Keratinocyte (primary cell): ENCODE measurements around the gene LRP1B. TPM values are rescaled to one million over a fixed set of nuclear protein-coding genes. Genes with fewer than 3 reads are reported as not detected.

Experiments
- DNase-seq: peaks from one replicate; pipeline ENCODE4 v3.0.0-alpha.2; 2011; ENCODE audit warnings: low read depth, missing footprints, low spot score
- FAIRE-seq: peaks from 2 replicates; lab custom pipeline; 2011; peaks lifted over from hg19 to GRCh38; lab: Jason Lieb, UNC
- H2AFZ ChIP-seq: 2 replicates; pipeline ENCODE4 v1.6.0; 2012; ENCODE audit warnings: low read length, control low read depth, inconsistent platforms; ENCODE audit not compliant: control insufficient read depth
- H3K27ac ChIP-seq: 2 replicates; pipeline ENCODE4 v1.5.1; 2011; ENCODE audit warnings: low read length; ENCODE audit not compliant: control insufficient read depth, insufficient read depth
- H3K27me3 ChIP-seq: 3 replicates; pipeline ENCODE4 v1.6.0; 2011; ENCODE audit warnings: low read length; ENCODE audit not compliant: control insufficient read depth, insufficient read depth; ENCODE audit errors: extremely low read depth
- H3K36me3 ChIP-seq, 2 experiments: 2 replicates in 1 of 2; 3 replicates in 1 of 2; pipeline ENCODE4 v1.5.1; 2011; ENCODE audit warnings: low read length in 2 of 2, mild to moderate bottlenecking in 1 of 2; ENCODE audit not compliant: control insufficient read depth in 2 of 2, insufficient read depth in 2 of 2; ENCODE audit errors: extremely low read depth in 1 of 2
- H3K4me1 ChIP-seq: 3 replicates; pipeline ENCODE4 v1.5.1; 2011; ENCODE audit warnings: low read length; ENCODE audit not compliant: control insufficient read depth, insufficient read depth; ENCODE audit errors: extremely low read depth
- H3K4me2 ChIP-seq: 3 replicates; pipeline ENCODE4 v1.6.0; 2011; ENCODE audit warnings: low read depth, low read length; ENCODE audit not compliant: control insufficient read depth, insufficient read depth; ENCODE audit errors: extremely low read depth
- H3K4me3 ChIP-seq, 3 experiments: fragments of 200-600 bp in 1 of 3; sonication (generic) in 1 of 3; 2 replicates in 2 of 3; 3 replicates in 1 of 3; pipeline ENCODE4 v1.5.1; 2011 to 2016; ENCODE audit warnings: low read length in 3 of 3, mild to moderate bottlenecking in 3 of 3, control low read depth in 2 of 3, inconsistent platforms in 1 of 3, low read depth in 1 of 3, mixed read lengths in 1 of 3, mixed run types in 1 of 3, moderate library complexity in 1 of 3; ENCODE audit not compliant: control insufficient read depth in 2 of 3, insufficient read depth in 2 of 3; ENCODE audit errors: extremely low read depth in 1 of 3
- H3K79me2 ChIP-seq: 2 replicates; pipeline ENCODE4 v1.6.0; 2012; ENCODE audit warnings: low read length; ENCODE audit not compliant: control insufficient read depth, insufficient read depth
- H3K9ac ChIP-seq: 3 replicates; pipeline ENCODE4 v1.6.0; 2011; ENCODE audit warnings: low read length; ENCODE audit not compliant: control insufficient read depth, insufficient read depth; ENCODE audit errors: extremely low read depth
- H3K9me1 ChIP-seq: 3 replicates; pipeline ENCODE4 v1.6.0; 2011; ENCODE audit warnings: low read length; ENCODE audit not compliant: control insufficient read depth, insufficient read depth; ENCODE audit errors: extremely low read depth
- H3K9me3 ChIP-seq: 2 replicates; pipeline ENCODE4 v1.5.1; 2012; ENCODE audit warnings: low read depth, low read length; ENCODE audit not compliant: control insufficient read depth
- H4K20me1 ChIP-seq: 3 replicates; pipeline ENCODE4 v1.6.0; 2011; ENCODE audit warnings: low read length; ENCODE audit not compliant: control insufficient read depth, insufficient read depth; ENCODE audit errors: extremely low read depth
- EZH2 ChIP-seq: IDR thresholded peaks from one replicate; pipeline ENCODE4 v1.6.1; 2012; ENCODE audit warnings: inconsistent platforms, mild to moderate bottlenecking, low read length, moderate library complexity
- dilution Hi-C: fragments of 300-500 bp; cut with MboI; formaldehyde crosslinking; loops from one replicate; pipeline ENCODE4 v1.7.0; 2020; ENCODE audit warnings: low sequenced_read_pairs; ENCODE audit not compliant: extremely low pct_ligation_motif_present
- polyA plus RNA-seq, 5 experiments: library from polyadenylated mRNA; depleted of rRNA in 3 of 5; stranded (reverse) in 3 of 5; stranded (forward) in 1 of 5; unstranded in 1 of 5; fragments of >200 nt; gene quantifications; 1 replicate in 1 of 5; 2 replicates in 3 of 5; 3 replicates in 1 of 5; pipeline versions ENCODE4 v1.2.1 to v1.2.3, GENCODE V29; 2011 to 2012; ENCODE audit warnings: missing spikeins in 2 of 5, low read depth in 1 of 5, low replicate concordance in 1 of 5
- TF ChIP-seq, protein P1 (sequence below), 3 experiments: IDR thresholded peaks in 1 of 3; conservative IDR thresholded peaks in 1 of 3; optimal IDR thresholded peaks in 1 of 3; 2 replicates in 2 of 3; 3 replicates in 1 of 3; pipeline versions ENCODE3 to v1.5.1; 2011; ENCODE audit warnings: low read length in 3 of 3, mild to moderate bottlenecking in 3 of 3, moderate library complexity in 2 of 3, control low read depth in 1 of 3, inconsistent platforms in 1 of 3; ENCODE audit not compliant: insufficient read depth in 2 of 3; ENCODE audit errors: extremely low read depth in 1 of 3

The LRP1B gene
- polyA plus RNA-seq, 1 donor (not counting 4 experiments of a cell fraction or from before 2014, with no cell fraction given) = not detected

DNA sequence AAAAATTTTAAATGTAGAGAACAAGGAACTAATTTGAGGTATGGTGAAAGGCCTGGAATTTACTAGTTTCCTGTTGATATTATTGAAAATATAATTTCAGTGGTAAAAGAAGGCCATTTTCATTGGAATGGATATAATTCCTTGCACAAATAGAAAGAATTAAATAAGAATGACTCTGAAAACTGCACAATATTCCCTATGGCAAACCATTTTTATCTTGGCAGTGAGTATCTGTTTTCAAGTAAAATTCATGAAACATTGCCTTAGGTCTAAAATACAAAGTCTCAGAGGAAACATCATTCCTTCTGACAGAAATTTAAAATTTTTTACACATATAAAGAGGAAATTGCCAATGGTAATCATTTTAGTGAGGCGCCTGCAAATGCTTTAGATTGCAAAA, 1468.3 kb downstream of the LRP1B start:
- DNase-seq (no peak), FAIRE-seq (no peak)
- H3K27me3 ChIP-seq = no peaks in the 10 kb centered on the region
- no peak overlapping the region for H3K4me3 ChIP-seq
- TF ChIP-seq, protein P1, sequence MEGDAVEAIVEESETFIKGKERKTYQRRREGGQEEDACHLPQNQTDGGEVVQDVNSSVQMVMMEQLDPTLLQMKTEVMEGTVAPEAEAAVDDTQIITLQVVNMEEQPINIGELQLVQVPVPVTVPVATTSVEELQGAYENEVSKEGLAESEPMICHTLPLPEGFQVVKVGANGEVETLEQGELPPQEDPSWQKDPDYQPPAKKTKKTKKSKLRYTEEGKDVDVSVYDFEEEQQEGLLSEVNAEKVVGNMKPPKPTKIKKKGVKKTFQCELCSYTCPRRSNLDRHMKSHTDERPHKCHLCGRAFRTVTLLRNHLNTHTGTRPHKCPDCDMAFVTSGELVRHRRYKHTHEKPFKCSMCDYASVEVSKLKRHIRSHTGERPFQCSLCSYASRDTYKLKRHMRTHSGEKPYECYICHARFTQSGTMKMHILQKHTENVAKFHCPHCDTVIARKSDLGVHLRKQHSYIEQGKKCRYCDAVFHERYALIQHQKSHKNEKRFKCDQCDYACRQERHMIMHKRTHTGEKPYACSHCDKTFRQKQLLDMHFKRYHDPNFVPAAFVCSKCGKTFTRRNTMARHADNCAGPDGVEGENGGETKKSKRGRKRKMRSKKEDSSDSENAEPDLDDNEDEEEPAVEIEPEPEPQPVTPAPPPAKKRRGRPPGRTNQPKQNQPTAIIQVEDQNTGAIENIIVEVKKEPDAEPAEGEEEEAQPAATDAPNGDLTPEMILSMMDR (optimal IDR thresholded peaks at IDR 0.05 in 1 of 3, IDR thresholded peaks at IDR 0.05 in 1 of 3, conservative IDR thresholded peaks at IDR 0.05 in 1 of 3; ENCODE audit: extremely low read depth in 1 of 3, insufficient read depth in 2 of 3, low read length in 3 of 3) = no peak
- no peak for TF ChIP-seq EZH2
- H3K4me2 ChIP-seq = no peak overlapping the region
- no peaks in the 10 kb centered on the region for H3K9me3 ChIP-seq
- H3K4me1 ChIP-seq = no peaks in the 10 kb centered on the region
- H3K9ac ChIP-seq = no peak overlapping the region
- no peaks in the 10 kb centered on the region for H3K79me2 ChIP-seq
- no peaks in the 10 kb centered on the region for H4K20me1 ChIP-seq
- H3K27ac ChIP-seq = no peak overlapping the region
- dilution Hi-C loops = no loop called here
- no peaks in the 10 kb centered on the region for H3K9me1 ChIP-seq
- no peak overlapping the region for H2AFZ ChIP-seq
- H3K36me3 ChIP-seq = no peaks in the 10 kb centered on the region

DNA sequence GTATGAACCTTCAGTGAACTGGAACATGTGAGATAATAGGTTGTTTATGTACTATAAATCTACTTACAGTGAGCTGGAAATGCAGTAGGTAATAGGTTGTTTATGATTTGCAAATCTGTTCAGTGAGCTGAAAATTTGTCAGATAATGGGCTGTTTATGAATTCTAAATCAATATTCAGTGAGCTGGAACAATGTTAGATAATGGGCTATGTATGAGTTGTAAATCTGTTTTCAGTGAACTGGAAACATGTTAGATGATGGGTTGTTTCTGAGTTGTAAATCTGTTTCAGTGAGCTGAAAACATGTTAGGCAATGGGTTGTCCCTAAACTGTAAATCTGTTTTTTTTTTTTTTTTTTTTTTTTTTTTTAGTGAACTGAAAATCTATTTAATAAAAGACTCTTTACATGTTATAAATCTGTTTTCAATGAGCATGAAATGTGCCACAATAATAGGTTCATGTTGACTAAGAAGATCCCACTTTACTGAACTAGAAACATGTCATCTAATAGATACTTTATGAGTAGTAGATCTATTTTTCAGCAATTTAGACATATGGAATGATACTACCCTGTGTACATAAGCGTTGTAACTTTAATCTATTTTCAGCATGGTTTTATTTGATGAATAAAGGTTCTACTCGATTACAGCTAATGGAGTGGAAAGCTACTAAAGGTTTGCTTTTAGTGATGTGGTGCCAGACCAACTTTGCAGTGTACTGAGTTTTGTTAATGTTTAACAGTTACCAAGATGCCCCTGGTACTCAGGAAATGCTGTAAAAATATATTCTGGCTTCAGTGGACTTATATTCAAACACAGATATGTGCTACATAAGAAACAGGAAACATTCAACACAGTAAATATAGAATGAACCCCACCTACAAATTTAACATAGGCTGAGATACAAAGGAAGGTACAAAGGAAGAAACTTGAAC, 1471.8 kb downstream of the LRP1B start:
- FAIRE-seq (no peak), DNase-seq (no peak)
- Histone ChIP-seq H3K9me3 (no peaks in the 10 kb centered on the region), H3K27me3 (no peaks in the 10 kb centered on the region), H3K4me2 (no peak overlapping the region), H3K4me1 (no peaks in the 10 kb centered on the region), H3K9ac (no peak overlapping the region), H3K4me3 (no peak overlapping the region), H3K27ac (no peak overlapping the region), H3K79me2 (no peaks in the 10 kb centered on the region), H2AFZ (no peak overlapping the region), H3K9me1 (no peaks in the 10 kb centered on the region), H4K20me1 (no peaks in the 10 kb centered on the region), H3K36me3 (no peaks in the 10 kb centered on the region)
- no peak for TF ChIP-seq EZH2
- TF ChIP-seq, protein P1 (optimal IDR thresholded peaks at IDR 0.05 in 1 of 3, IDR thresholded peaks at IDR 0.05 in 1 of 3, conservative IDR thresholded peaks at IDR 0.05 in 1 of 3; ENCODE audit: extremely low read depth in 1 of 3, insufficient read depth in 2 of 3, low read length in 3 of 3) = no peak
- dilution Hi-C loops = no loop called here
